Testis (tissue), 3 donors: ENCODE measurements around the gene DYNC2LI1. TPM values are rescaled to one million over a fixed set of nuclear protein-coding genes. Genes with fewer than 3 reads are reported as not detected.

Experiments used
- DNase-seq: peaks from one replicate; pipeline ENCODE4 v3.0.0-alpha.2; 2019
- H3K27ac ChIP-seq, 2 donors: fragments of 200-600 bp; sonication (generic); one replicate each; pipeline ENCODE4 v1.5.1; 2019
- H3K27me3 ChIP-seq: fragments of 200-600 bp; sonication (generic); one replicate; pipeline ENCODE4 v1.5.1; 2019
- H3K36me3 ChIP-seq: fragments of 200-600 bp; sonication (generic); one replicate; pipeline ENCODE4 v1.5.1; 2017; ENCODE audit warnings: low read depth; ENCODE audit errors: missing control alignments
- H3K4me1 ChIP-seq: fragments of 200-600 bp; sonication (generic); one replicate; pipeline ENCODE4 v1.5.1; 2019
- H3K4me3 ChIP-seq, 2 donors: fragments of 200-600 bp; sonication (generic); one replicate each; pipeline ENCODE4 v1.5.1; 2017 to 2019
- H3K9me3 ChIP-seq: fragments of 200-600 bp; sonication (generic); one replicate; pipeline ENCODE4 v1.5.1; 2017
- CTCF ChIP-seq, 3 experiments: fragments of 450-650 bp in 2 of 3; fragments of 200-600 bp in 1 of 3; sonication (generic) in 1 of 3; IDR thresholded peaks; one replicate each; pipeline ENCODE4 v1.5.1; 2016 to 2019; ENCODE audit warnings: antibody characterized with exemption in 3 of 3, mild to moderate bottlenecking in 2 of 3, moderate library complexity in 1 of 3
- POLR2A ChIP-seq: fragments of 450-650 bp; IDR thresholded peaks from one replicate; pipeline ENCODE4 v1.6.1; 2017; ENCODE audit warnings: antibody characterized with exemption, mild to moderate bottlenecking, moderate library complexity
- WGBS, 2 donors: methylation state at CpG; one replicate each; pipeline ENCODE4 v1.1.5; 2018; 5-methylcytosine and 5-hydroxymethylcytosine counted together
- intact Hi-C: fragments of 100-400 bp; cut with DNase I; formaldehyde crosslinking; loops from one replicate; pipeline ENCODE4 v1.15.1; 2023; ENCODE audit warnings: low total_unique reads
- polyA plus RNA-seq: library from polyadenylated mRNA; stranded (reverse); fragments of 350-450 nt; fragmentation: Illumina TruSeq; extraction: RNeasy Lipid Tissue Mini Kit (QIAGEN cat#74804); gene quantifications from one replicate; pipeline ENCODE4 v1.2.3, GENCODE V29; 2014; ENCODE audit warnings: low read depth, low replicate concordance; ENCODE audit not compliant: insufficient read depth
- total RNA-seq, 2 donors: library from RNA; depleted of rRNA; stranded (reverse); fragments of >200 nt; gene quantifications; one replicate each; pipeline ENCODE4 v1.2.3, GENCODE V29; 2016

DYNC2LI1 gene
- total and polyA plus RNA-seq, 3 donors from 2014 or later = 48.8 to 66.8 (median 60.4) TPM

DNA sequence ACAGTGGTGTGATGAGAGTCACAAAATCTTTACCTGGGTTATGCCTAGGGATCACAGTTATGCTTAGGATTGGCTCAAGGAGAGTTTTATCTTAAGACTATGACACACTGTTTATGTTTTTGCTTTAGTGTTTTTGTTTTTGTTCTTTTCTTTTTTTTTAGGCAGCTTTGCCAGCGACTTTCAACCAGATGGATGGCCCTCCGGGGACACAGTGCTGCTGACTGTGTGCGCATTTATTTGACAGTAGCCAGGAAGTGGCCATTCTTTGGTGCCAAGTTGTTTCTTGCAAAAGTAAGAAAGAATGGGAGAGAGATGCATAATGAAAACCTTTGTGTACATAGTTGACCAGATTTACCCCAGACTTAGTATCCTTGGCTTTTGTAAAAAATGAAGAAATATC is 15.1 kb upstream of the DYNC2LI1 start:
- peak overlapping the region in 1 of 2 donors; percentile 70 for H3K27ac ChIP-seq

GRCh38 chr2:43759195-43759594 is 14.6 kb upstream of the DYNC2LI1 start:
- intact Hi-C loops = no loop called here
- TF ChIP-seq CTCF (IDR thresholded peaks at IDR 0.05) (no peak), POLR2A (no peak)
- no peaks in the 10 kb centered on the region for H3K4me1 ChIP-seq
- H3K27ac ChIP-seq = peak overlapping the region in 1 of 2 donors; percentile 41
- no peak for DNase-seq
- no peak overlapping the region for H3K4me3 ChIP-seq
- H3K9me3 ChIP-seq = no peaks in the 10 kb centered on the region
- no peaks in the 10 kb centered on the region for H3K36me3 ChIP-seq
- no peaks in the 10 kb centered on the region for H3K27me3 ChIP-seq

More for the DNA sequence above, 15.1 kb upstream of the DYNC2LI1 start:
- TF ChIP-seq POLR2A = no peak
- TF ChIP-seq CTCF (IDR thresholded peaks at IDR 0.05) = no peak
- DNase-seq = peak; percentile 36
- WGBS, 2 donors = 47 to 50% methylated on average over 3 of the region's 3 CpGs
- Histone ChIP-seq H3K27me3 (no peaks in the 10 kb centered on the region), H3K4me1 (no peaks in the 10 kb centered on the region), H3K36me3 (no peaks in the 10 kb centered on the region), H3K9me3 (no peaks in the 10 kb centered on the region), H3K4me3 (no peak overlapping the region)
- intact Hi-C loops = no loop called here

- H3K36me3 ChIP-seq = no peaks in the 10 kb centered on the region
- WGBS, 2 donors = 72 to 85% methylated on average over 3 of the region's 3 CpGs
- intact Hi-C loops = no loop called here
- no peak overlapping the region for H3K27ac ChIP-seq
- DNase-seq = no peak
- no peaks in the 10 kb centered on the region for H3K4me1 ChIP-seq
- TF ChIP-seq CTCF (IDR thresholded peaks at IDR 0.05) = no peak
- TF ChIP-seq POLR2A = no peak
- no peaks in the 10 kb centered on the region for H3K27me3 ChIP-seq
- no peak overlapping the region for H3K4me3 ChIP-seq
- H3K9me3 ChIP-seq = no peaks in the 10 kb centered on the region
Observed at GRCh38 chr2:43762286-43762685, 11.6 kb upstream of the DYNC2LI1 start.

DNA sequence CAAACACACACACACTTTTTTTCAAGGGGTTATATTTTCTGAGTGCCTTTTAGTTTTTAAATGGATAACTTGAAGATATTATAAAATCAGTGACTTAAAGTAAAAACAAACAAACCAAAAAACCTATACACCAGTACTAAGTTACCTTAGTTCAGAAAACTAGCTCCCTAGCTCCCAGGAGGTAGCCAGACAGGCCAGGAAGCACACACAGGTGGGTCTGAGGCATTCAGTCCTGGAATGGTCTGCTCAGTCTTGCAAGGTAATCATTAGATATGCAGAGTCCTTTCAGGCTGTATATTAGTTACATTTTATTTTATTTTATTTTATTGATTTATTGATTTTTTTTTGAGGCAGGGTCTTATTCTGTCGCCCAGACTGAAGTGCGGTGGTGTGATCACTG is 10.7 kb upstream of the DYNC2LI1 start:
- Histone ChIP-seq H3K9me3 (no peaks in the 10 kb centered on the region), H3K36me3 (no peaks in the 10 kb centered on the region), H3K27me3 (no peaks in the 10 kb centered on the region), H3K27ac (no peak overlapping the region), H3K4me3 (no peak overlapping the region), H3K4me1 (no peaks in the 10 kb centered on the region)
- DNase-seq = no peak
- TF ChIP-seq POLR2A = no peak
- TF ChIP-seq CTCF (IDR thresholded peaks at IDR 0.05) = no peak
- WGBS, 2 donors = 98 to 100% methylated on average over 2 of the region's 2 CpGs
- intact Hi-C loops = no loop called here

- TF ChIP-seq CTCF (IDR thresholded peaks at IDR 0.05) = no peak
- TF ChIP-seq POLR2A = no peak
- DNase-seq = no peak
- H3K9me3 ChIP-seq = no peaks in the 10 kb centered on the region
- H3K4me3 ChIP-seq = no peak overlapping the region
- no peaks in the 10 kb centered on the region for H3K36me3 ChIP-seq
- intact Hi-C loops = no loop called here
- H3K4me1 ChIP-seq = no peaks in the 10 kb centered on the region
- 36 to 44% methylated on average over 1 of the region's 1 CpG for WGBS, 2 donors
- H3K27ac ChIP-seq = no peak overlapping the region
- no peaks in the 10 kb centered on the region for H3K27me3 ChIP-seq
Observed at GRCh38 chr2:43764086-43764705, 9.6 kb upstream of the DYNC2LI1 start.
